GM19025 (cell line): ENCODE results near the gene NCAPH2.

Source experiments
- ATAC-seq: cut with Tn5 transposase; IDR thresholded peaks from one replicate; pipeline ENCODE4 v1.9.1; 2021; ENCODE audit warnings: mild to moderate bottlenecking, low read depth, moderate library complexity; ENCODE audit not compliant: unreplicated experiment

The NCAPH2 gene

GRCh38 chr22:50545522-50546325, 37.7 kb downstream of the NCAPH2 start, which contains the start of gene KLHDC7B:
TSS of gene KLHDC7B (plus strand) at chr22:50545899. CDS start at chr22:50546244, 345 bp downstream.
- no peak for ATAC-seq

- ATAC-seq, result no peak
Observed at GRCh38 chr22:50546326-50547262, 38.6 kb downstream of the NCAPH2 start.

- ATAC-seq, result no peak
Observed at GRCh38 chr22:50547263-50547985, 39.4 kb downstream of the NCAPH2 start.

GRCh38 chr22:50548040-50548920, 40.3 kb downstream of the NCAPH2 start:
- ATAC-seq, result no peak

GRCh38 chr22:50548921-50549790, 41.1 kb downstream of the NCAPH2 start:
- ATAC-seq, result no peak

GRCh38 chr22:50550395-50550794, 42.4 kb downstream of the NCAPH2 start:
- ATAC-seq, result no peak

- ATAC-seq, result no peak
Observed at GRCh38 chr22:50551160-50551752, 43.2 kb downstream of the NCAPH2 start.

GRCh38 chr22:50553310-50553709, 45.3 kb downstream of the NCAPH2 start:
- ATAC-seq, result no peak

GRCh38 chr22:50556703-50557102, 48.7 kb downstream of the NCAPH2 start:
- ATAC-seq, result no peak

GRCh38 chr22:50560034-50560433, 52.0 kb downstream of the NCAPH2 start:
- ATAC-seq, result no peak

GRCh38 chr22:50561401-50562358, 53.7 kb downstream of the NCAPH2 start:
- no peak for ATAC-seq

GRCh38 chr22:50562523-50563412, 54.7 kb downstream of the NCAPH2 start, which contains the start of gene SYCE3:
TSS of gene SYCE3 (minus strand) at chr22:50562919. CDS start at chr22:50556405, 6,514 bp downstream.
- peak; percentile 97 for ATAC-seq

GRCh38 chr22:50563413-50564160, 55.6 kb downstream of the NCAPH2 start:
- no peak for ATAC-seq

GRCh38 chr22:50564289-50564688, 56.3 kb downstream of the NCAPH2 start:
- ATAC-seq, result no peak

- ATAC-seq, result no peak
Observed at GRCh38 chr22:50567721-50568252, 59.8 kb downstream of the NCAPH2 start.
